Stomach smooth muscle (tissue), 2 donors: ENCODE results near the gene FCHO1.
"Not testable (repeated sequence)": the region's sequence is repeated elsewhere in the genome, so short reads cannot be mapped to it uniquely, and the experiment has no call there.

Source experiments
- H3K27ac ChIP-seq: one replicate; pipeline ENCODE4 v1.7.0; 2013; ENCODE audit warnings: mild to moderate bottlenecking, low read length, inconsistent platforms
- H3K27me3 ChIP-seq, 2 donors: one replicate each; pipeline ENCODE4 v1.7.0; 2013; ENCODE audit warnings: low read length in 2 of 2; ENCODE audit not compliant: insufficient read depth in 2 of 2, control insufficient read depth in 1 of 2
- H3K36me3 ChIP-seq, 2 donors: one replicate each; pipeline ENCODE4 v1.7.0; 2013; ENCODE audit warnings: low read length in 2 of 2; ENCODE audit not compliant: control insufficient read depth in 2 of 2, insufficient read depth in 2 of 2
- H3K4me1 ChIP-seq: one replicate; pipeline ENCODE4 v1.7.0; 2013; ENCODE audit warnings: low read length; ENCODE audit not compliant: control insufficient read depth, insufficient read depth
- H3K4me3 ChIP-seq, 2 donors: one replicate each; pipeline ENCODE4 v1.7.0; 2013; ENCODE audit warnings: low read length in 2 of 2
- H3K9ac ChIP-seq, 2 donors: one replicate each; pipeline ENCODE4 v1.7.0; 2013; ENCODE audit warnings: low read length in 2 of 2, mild to moderate bottlenecking in 1 of 2
- H3K9me3 ChIP-seq, 2 donors: one replicate each; pipeline ENCODE4 v1.7.0; 2013; ENCODE audit warnings: low read length in 2 of 2; ENCODE audit not compliant: control insufficient read depth in 2 of 2
- donor health status: healthy.
- donor health status: Pancreatic carcinoma.

The FCHO1 gene

GRCh38 chr19:17795495-17795856 is 44.2 kb downstream of the FCHO1 start:
- H3K4me3 ChIP-seq, result no peak overlapping the region
- no peak overlapping the region for H3K9ac ChIP-seq
- no peaks in the 10 kb centered on the region for H3K36me3 ChIP-seq
- no peaks in the 10 kb centered on the region for H3K9me3 ChIP-seq
- no peak overlapping the region for H3K27ac ChIP-seq
- peaks cover 29 to 36% of the 10 kb centered on the region in 2 donors for H3K27me3 ChIP-seq
- H3K4me1 ChIP-seq, result no peaks in the 10 kb centered on the region

DNA sequence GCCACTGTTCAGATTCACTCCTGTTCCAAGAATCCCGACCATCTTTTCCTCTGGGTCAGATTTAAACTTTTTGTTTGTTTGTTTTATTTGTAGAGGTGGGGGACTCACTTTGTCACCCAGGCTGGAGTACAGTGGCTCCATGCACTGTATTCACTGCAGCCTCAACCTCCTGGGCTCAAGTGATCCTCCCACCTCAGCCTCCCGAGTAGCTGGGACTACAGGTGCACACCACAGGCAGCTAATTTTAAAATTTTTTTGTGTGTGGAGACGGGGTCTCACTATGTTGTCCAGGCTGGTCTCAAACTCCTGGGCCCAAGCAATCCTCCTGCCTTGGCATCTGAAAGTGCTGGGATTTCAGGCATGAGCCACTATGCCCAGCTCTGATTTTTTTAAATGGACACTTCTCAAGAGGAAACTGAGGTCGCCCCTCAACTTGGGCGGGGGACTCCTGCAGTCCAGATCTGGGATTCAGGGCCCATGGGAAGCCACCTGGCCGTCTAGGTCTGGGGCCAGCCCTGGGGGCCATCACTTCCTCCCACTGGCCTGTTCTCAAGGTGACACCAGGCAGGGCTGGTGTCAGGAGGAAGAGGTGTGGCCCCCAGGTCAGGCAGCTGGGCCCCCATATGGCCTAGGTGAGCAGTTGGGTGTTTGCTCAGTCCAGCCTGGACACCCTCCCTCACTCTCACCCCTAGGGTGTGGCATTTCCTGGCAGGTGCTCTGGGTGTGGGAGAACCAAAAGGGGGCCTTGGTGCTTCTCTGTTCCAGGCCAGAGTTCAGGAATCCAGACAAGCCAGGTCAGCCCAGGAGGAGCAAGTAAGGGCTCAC is 44.9 kb downstream of the FCHO1 start:
- Histone ChIP-seq H3K36me3 (no peaks in the 10 kb centered on the region), H3K27ac (no peak overlapping the region), H3K4me3 (no peak overlapping the region), H3K9ac (no peak overlapping the region), H3K9me3 (no peaks in the 10 kb centered on the region), H3K4me1 (no peaks in the 10 kb centered on the region), H3K27me3 (peaks cover 29 to 36% of the 10 kb centered on the region in 2 donors)

DNA sequence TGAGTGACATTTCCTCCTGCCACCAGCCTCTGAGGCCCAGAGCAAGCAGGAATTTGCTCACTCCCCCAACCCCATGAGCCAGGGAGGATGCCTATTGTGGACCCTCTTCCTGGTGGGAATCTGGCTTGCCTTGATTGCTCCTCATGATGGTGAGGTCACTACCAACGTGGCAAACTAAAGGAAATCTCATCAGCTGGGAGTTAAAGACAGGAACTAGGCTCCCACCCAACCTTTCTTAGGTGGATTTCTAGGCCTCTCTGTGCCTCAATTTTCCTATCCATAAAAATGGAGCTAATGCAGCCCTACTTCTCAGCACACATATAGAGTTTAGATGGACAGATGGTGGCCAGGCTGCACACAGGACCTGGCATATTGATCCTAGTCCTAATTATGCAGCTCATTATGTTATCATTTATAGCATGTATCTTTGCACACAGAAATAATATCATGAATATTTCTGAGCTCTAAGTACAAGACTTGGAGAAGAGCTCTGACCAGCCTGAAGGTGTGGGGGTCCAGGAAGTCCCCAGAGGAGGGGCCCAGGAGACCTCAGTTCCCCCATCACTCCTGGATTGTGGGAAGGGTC is 45.7 kb downstream of the FCHO1 start:
- H3K4me3 ChIP-seq, result no peak overlapping the region
- H3K9me3 ChIP-seq, result no peaks in the 10 kb centered on the region
- H3K4me1 ChIP-seq, result no peaks in the 10 kb centered on the region
- H3K36me3 ChIP-seq, result no peaks in the 10 kb centered on the region
- H3K9ac ChIP-seq, result no peak overlapping the region
- H3K27ac ChIP-seq, result no peak overlapping the region
- H3K27me3 ChIP-seq, result peaks cover 29 to 36% of the 10 kb centered on the region in 2 donors

GRCh38 chr19:17797424-17798201 is 46.3 kb downstream of the FCHO1 start:
- Histone ChIP-seq H3K9me3 (no peaks in the 10 kb centered on the region), H3K27me3 (peaks cover 29 to 36% of the 10 kb centered on the region in 2 donors), H3K27ac (no peak overlapping the region), H3K4me3 (no peak overlapping the region), H3K9ac (no peak overlapping the region), H3K36me3 (no peaks in the 10 kb centered on the region), H3K4me1 (no peaks in the 10 kb centered on the region)

- H3K27ac ChIP-seq, H3K36me3 ChIP-seq, H3K9me3 ChIP-seq, H3K4me3 ChIP-seq, H3K9ac ChIP-seq, H3K4me1 ChIP-seq: not testable (repeated sequence)
- peaks cover 30 to 32% of the 10 kb centered on the region in 2 donors for H3K27me3 ChIP-seq
These were observed 47.3 kb downstream of the FCHO1 start for GRCh38 chr19:17798599-17798998.

- Histone ChIP-seq H3K4me3 (no peak overlapping the region), H3K36me3 (no peaks in the 10 kb centered on the region), H3K9me3 (no peaks in the 10 kb centered on the region), H3K27me3 (peaks cover 0 to 11% of the 10 kb centered on the region in 2 donors), H3K27ac (no peak overlapping the region), H3K9ac (no peak overlapping the region), H3K4me1 (no peaks in the 10 kb centered on the region)
These were observed 51.0 kb downstream of the FCHO1 start for GRCh38 chr19:17802137-17802858.

DNA sequence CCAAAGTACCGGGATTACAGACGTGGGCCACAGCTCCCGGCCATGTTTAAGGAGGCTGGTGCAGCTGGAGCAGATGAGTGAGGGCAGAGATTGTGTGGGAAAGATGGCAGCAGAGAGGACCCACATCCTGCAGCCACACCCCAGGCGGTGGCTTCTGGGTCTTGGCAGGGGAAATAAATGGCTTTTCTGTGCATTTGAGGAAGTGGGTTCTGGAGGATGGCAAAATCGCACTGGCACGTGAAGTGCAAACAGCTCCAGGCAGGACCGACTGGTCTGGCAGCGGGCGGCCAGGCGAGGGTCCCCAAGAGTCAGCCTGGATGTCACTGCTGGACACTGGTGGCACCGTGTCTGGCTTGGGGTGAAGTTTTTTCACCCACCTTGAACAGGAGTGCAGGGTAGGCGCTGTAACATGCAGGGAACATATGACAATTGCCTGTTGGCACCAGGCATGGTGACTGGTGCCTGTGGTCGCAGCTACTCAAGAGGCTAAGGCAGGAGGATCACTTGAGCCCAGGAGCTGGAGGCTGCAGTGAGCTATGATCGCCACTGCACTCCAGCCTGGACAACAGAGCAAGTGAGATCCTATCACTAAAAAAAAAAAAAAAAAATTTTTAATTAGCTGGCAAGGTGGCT is 52.1 kb downstream of the FCHO1 start:
- peaks cover 3 to 12% of the 10 kb centered on the region in 2 donors for H3K27me3 ChIP-seq
- H3K9ac ChIP-seq, result no peak overlapping the region
- H3K4me3 ChIP-seq, result no peak overlapping the region
- H3K9me3 ChIP-seq, result no peaks in the 10 kb centered on the region
- no peaks in the 10 kb centered on the region for H3K36me3 ChIP-seq
- H3K4me1 ChIP-seq, result no peaks in the 10 kb centered on the region
- no peak overlapping the region for H3K27ac ChIP-seq

DNA sequence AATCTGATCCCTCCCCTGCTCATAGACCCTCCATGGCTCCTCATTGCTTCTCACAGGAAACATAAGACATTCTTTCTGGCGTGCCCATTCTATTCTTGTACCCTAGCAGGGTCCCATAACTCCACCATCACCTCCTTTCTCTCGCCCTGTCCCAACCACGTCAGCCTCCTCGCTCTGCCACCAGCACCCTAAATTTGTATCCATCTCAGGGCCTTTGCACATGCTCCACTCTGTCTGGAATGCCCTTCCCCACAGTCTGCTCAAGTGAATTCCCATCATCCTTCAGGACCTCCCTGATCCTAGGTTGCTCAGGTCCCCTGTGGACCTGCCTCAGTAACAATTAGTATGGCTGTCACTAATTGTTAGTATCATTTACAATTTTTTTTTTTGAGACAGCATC is 54.1 kb downstream of the FCHO1 start:
- Histone ChIP-seq H3K27me3 (peaks cover 4 to 18% of the 10 kb centered on the region in 2 donors), H3K9ac (no peak overlapping the region)

GRCh38 chr19:17806945-17807344 is 55.7 kb downstream of the FCHO1 start:
- no peaks in the 10 kb centered on the region for H3K36me3 ChIP-seq
- peaks cover 4 to 21% of the 10 kb centered on the region in 2 donors for H3K27me3 ChIP-seq
- H3K27ac ChIP-seq, result no peak overlapping the region
- no peaks in the 10 kb centered on the region for H3K4me1 ChIP-seq
- H3K9me3 ChIP-seq, result no peaks in the 10 kb centered on the region
- no peak overlapping the region for H3K9ac ChIP-seq
- no peak overlapping the region for H3K4me3 ChIP-seq

More for the DNA sequence above, 54.1 kb downstream of the FCHO1 start:
- Histone ChIP-seq H3K9me3 (no peaks in the 10 kb centered on the region), H3K4me3 (no peak overlapping the region), H3K36me3 (no peaks in the 10 kb centered on the region), H3K27ac (no peak overlapping the region), H3K4me1 (no peaks in the 10 kb centered on the region)

GRCh38 chr19:17807731-17808316 is 56.5 kb downstream of the FCHO1 start:
- H3K9ac ChIP-seq, result no peak overlapping the region
- no peak overlapping the region for H3K27ac ChIP-seq
- no peaks in the 10 kb centered on the region for H3K36me3 ChIP-seq
- no peaks in the 10 kb centered on the region for H3K9me3 ChIP-seq
- H3K4me3 ChIP-seq, result no peak overlapping the region
- peaks cover 4 to 29% of the 10 kb centered on the region in 2 donors for H3K27me3 ChIP-seq
- no peaks in the 10 kb centered on the region for H3K4me1 ChIP-seq
